Ectodermal cell (in vitro differentiated cells): ENCODE measurements around the gene CFAP58.

Experiments used
- H3K27ac ChIP-seq: 2 replicates; pipeline ENCODE4 v1.7.0; 2013; ENCODE audit warnings: mild to moderate bottlenecking, low read depth, low read length; ENCODE audit not compliant: insufficient read depth, poor library complexity, severe bottlenecking
- H3K27me3 ChIP-seq: 2 replicates; pipeline ENCODE4 v1.7.0; 2013; ENCODE audit warnings: mild to moderate bottlenecking, low read length; ENCODE audit not compliant: insufficient read depth, control insufficient read depth, poor library complexity, severe bottlenecking
- H3K36me3 ChIP-seq: one replicate; pipeline ENCODE4 v1.7.0; 2013; ENCODE audit warnings: low read length; ENCODE audit not compliant: control insufficient read depth, insufficient read depth
- H3K4me1 ChIP-seq: one replicate; pipeline ENCODE4 v1.7.0; 2013; ENCODE audit warnings: low read length; ENCODE audit not compliant: control insufficient read depth, insufficient read depth
- H3K4me3 ChIP-seq: 2 replicates; pipeline ENCODE4 v1.7.0; 2013; ENCODE audit warnings: low read depth, low read length, control low read depth; ENCODE audit not compliant: insufficient read depth
- H3K9me3 ChIP-seq: 2 replicates; pipeline ENCODE4 v1.7.0; 2013; ENCODE audit warnings: mild to moderate bottlenecking, low read length, moderate library complexity; ENCODE audit not compliant: control insufficient read depth
- WGBS, 2 experiments: methylation state at CpG; one replicate each; pipeline ENCODE4 v1.1.7; 2013; ENCODE audit warnings: missing lambda C conversion rate in 2 of 2; 5-methylcytosine and 5-hydroxymethylcytosine counted together

CFAP58 gene

GRCh38 chr10:104472957-104473745 lies 119.5 kb downstream of the CFAP58 start:
- Histone ChIP-seq H3K27me3 (no peaks in the 10 kb centered on the region), H3K36me3 (no peaks in the 10 kb centered on the region), H3K4me3 (no peak overlapping the region), H3K9me3 (no peaks in the 10 kb centered on the region), H3K27ac (no peak overlapping the region), H3K4me1 (no peaks in the 10 kb centered on the region)
- 89 to 93% methylated on average over 2 of the region's 2 CpGs for WGBS, 2 experiments

DNA sequence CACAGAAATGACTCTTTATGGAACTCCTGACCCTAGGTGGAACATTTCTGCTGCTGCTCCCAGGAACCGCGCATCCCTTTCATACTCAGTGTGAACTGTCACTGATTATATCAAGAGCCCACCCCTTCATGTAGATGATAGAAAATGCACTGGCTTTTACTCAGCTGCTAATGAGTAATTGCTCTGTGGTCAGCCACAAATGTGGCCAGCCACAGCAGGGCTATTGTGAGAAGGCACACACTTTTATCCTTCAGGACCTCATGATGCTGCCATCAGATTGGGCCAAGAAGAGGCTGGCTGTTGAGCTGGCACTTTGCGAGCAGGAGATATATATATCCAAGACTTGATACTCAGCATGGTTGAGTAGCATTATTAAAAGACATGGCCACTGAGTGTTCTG lies 124.7 kb downstream of the CFAP58 start:
- WGBS, 2 experiments = 95 to 98% methylated on average over 3 of the region's 3 CpGs

GRCh38 chr10:104479906-104480593 lies 126.4 kb downstream of the CFAP58 start:
- H3K4me1 ChIP-seq = no peaks in the 10 kb centered on the region
- WGBS, 2 experiments = 85 to 90% methylated on average over 5 of the region's 6 CpGs

More for the DNA sequence above, 124.7 kb downstream of the CFAP58 start:
- H3K36me3 ChIP-seq = no peaks in the 10 kb centered on the region
- H3K4me3 ChIP-seq = no peak overlapping the region
- no peaks in the 10 kb centered on the region for H3K4me1 ChIP-seq
- no peaks in the 10 kb centered on the region for H3K27me3 ChIP-seq
- H3K27ac ChIP-seq = no peak overlapping the region
- H3K9me3 ChIP-seq = no peaks in the 10 kb centered on the region

DNA sequence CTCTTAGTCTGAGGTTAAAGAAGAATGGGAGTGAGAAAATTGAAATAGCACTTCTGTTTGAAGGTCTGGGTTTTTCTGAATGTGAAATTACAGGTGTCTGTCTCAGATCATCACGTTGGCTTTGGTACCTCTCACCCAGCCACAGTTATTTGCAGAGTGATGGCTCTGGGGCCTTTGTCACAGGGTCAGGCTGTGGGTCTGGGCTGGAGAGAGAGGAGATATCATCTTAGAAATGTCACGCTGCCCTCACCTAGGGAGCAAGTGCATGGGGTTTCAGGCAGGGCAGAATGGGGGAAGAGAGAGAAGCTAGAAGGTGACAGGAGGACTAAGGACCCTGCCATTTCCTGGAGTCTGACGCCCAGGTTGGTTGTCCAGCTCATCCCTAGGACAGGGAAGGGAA lies 127.2 kb downstream of the CFAP58 start:
- Histone ChIP-seq H3K4me1 (no peaks in the 10 kb centered on the region), H3K27me3 (no peaks in the 10 kb centered on the region), H3K36me3 (no peaks in the 10 kb centered on the region), H3K4me3 (no peak overlapping the region), H3K9me3 (no peaks in the 10 kb centered on the region), H3K27ac (no peak overlapping the region)
- WGBS, 2 experiments = 91 to 93% methylated on average over 3 of the region's 3 CpGs

More at GRCh38 chr10:104479906-104480593, 126.4 kb downstream of the CFAP58 start:
- H3K36me3 ChIP-seq = no peaks in the 10 kb centered on the region
- no peak overlapping the region for H3K4me3 ChIP-seq
- no peaks in the 10 kb centered on the region for H3K27me3 ChIP-seq
- H3K27ac ChIP-seq = no peak overlapping the region
- H3K9me3 ChIP-seq = no peaks in the 10 kb centered on the region

DNA sequence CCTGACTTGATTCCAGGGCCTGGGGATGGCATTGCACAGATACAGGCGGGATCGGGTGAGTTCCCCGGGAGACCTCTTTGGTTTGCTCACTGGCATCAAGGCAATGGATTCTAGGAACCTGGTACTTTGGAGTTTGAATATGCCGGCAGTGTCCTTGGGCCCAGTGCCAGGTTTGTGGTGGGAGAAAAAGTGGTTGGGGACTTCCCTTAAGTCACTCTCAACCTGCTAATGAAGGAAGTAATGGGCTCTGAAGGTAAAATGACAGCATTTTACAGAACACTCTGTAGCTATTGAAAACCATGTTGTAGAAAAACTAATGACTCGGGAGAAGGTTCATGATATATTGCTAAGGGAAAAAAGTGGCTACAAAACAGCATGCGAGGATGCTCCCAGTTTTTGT lies 129.9 kb downstream of the CFAP58 start:
- Histone ChIP-seq H3K4me1 (peaks cover 12% of the 10 kb centered on the region), H3K9me3 (no peaks in the 10 kb centered on the region), H3K4me3 (no peak overlapping the region), H3K36me3 (no peaks in the 10 kb centered on the region), H3K27me3 (no peaks in the 10 kb centered on the region), H3K27ac (no peak overlapping the region)
- WGBS, 2 experiments = 90 to 93% methylated on average over 5 of the region's 6 CpGs

DNA sequence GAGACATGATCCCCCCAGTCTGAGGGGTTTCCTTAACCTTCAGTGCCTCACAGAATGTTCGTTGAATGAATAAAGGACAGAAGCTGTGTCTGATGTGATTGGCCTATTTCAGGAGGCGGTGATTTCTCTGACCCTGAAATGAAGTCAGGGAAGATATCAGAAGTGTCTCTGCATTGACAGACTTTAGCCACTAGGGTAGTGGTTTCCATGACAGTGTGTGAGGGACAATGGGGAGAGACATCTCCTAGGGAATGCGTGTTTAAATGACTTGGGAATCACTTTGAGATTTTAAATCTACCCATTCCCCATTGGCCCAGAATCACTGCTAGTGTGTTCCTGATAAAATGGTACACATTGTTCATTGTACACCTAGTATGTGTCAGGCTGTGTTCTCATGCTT lies 132.0 kb downstream of the CFAP58 start:
- no peaks in the 10 kb centered on the region for H3K9me3 ChIP-seq
- H3K27me3 ChIP-seq = no peaks in the 10 kb centered on the region
- no peak overlapping the region for H3K27ac ChIP-seq
- no peak overlapping the region for H3K4me3 ChIP-seq
- H3K36me3 ChIP-seq = no peaks in the 10 kb centered on the region
- 90 to 92% methylated on average over 3 of the region's 3 CpGs for WGBS, 2 experiments
- H3K4me1 ChIP-seq = peaks cover 12% of the 10 kb centered on the region

- H3K27me3 ChIP-seq = no peaks in the 10 kb centered on the region
- no peak overlapping the region for H3K27ac ChIP-seq
- H3K4me1 ChIP-seq = peaks cover 12% of the 10 kb centered on the region
- H3K36me3 ChIP-seq = no peaks in the 10 kb centered on the region
- WGBS, 2 experiments = 94 to 99% methylated on average over 1 of the region's 1 CpG
- H3K9me3 ChIP-seq = no peaks in the 10 kb centered on the region
- no peak overlapping the region for H3K4me3 ChIP-seq
Observed at GRCh38 chr10:104486803-104487202, 133.2 kb downstream of the CFAP58 start.

- peak overlapping the region; percentile 55 for H3K27ac ChIP-seq
- H3K9me3 ChIP-seq = no peaks in the 10 kb centered on the region
- H3K4me1 ChIP-seq = peaks cover 12% of the 10 kb centered on the region
- no peaks in the 10 kb centered on the region for H3K36me3 ChIP-seq
- WGBS, 2 experiments = 43 to 47% methylated on average over 7 of the region's 7 CpGs
- no peaks in the 10 kb centered on the region for H3K27me3 ChIP-seq
- H3K4me3 ChIP-seq = no peak overlapping the region
Observed at GRCh38 chr10:104487794-104488438, 134.3 kb downstream of the CFAP58 start.

DNA sequence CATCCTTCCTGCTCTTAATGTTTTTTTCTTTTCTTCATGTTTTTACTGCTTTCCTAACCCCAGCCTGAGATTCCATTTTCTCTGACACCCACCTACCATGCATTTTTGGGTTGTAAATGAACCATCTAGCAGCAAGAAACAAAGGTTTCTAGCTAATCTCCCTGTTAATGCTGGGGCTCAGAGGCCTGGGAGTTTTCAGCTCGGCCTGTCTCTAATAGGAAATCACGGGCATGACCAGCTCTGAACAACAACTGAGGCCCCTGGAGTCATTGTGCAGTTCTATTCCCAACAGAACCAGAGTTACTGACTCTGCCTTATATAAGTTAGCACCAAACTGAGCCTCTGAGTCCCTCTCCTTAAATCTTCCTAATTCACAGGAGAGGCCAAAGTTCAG lies 134.8 kb downstream of the CFAP58 start:
- H3K9me3 ChIP-seq = no peaks in the 10 kb centered on the region
- H3K4me1 ChIP-seq = peaks cover 12% of the 10 kb centered on the region
- no peaks in the 10 kb centered on the region for H3K36me3 ChIP-seq
- no peaks in the 10 kb centered on the region for H3K27me3 ChIP-seq
- 29 to 31% methylated on average over 2 of the region's 2 CpGs for WGBS, 2 experiments
- H3K4me3 ChIP-seq = no peak overlapping the region
- peak overlapping the region; percentile 55 for H3K27ac ChIP-seq

DNA sequence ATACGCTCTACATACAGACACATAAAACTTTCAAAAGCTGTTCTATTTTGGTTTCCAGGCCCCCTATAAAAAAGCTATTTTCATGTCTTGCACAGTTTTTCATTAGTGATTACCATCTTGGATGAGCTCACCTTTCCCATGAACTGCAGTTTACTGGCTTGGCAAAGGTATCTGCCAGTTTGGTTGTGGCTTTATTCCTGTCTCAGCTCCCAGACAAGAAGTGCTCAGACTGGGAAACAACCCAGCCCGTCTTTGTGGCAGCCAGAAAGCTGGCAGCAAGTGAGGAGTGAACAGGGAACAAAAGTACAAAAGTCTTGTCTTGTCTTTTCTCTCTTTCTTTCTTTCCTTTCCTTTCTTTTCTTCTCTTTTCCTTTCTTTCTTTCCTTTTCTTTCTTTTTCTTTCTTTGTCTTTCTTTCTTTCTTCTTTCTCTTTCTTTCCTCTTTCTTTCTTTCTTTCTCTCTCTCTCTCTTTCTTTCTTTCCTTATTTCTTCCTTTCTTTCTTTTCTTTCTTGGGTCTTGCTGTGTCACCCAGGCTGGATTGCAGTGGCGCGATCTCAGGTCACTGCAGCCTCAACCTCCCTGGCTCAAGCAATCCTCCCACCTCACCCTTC lies 138.8 kb downstream of the CFAP58 start:
- WGBS, 2 experiments = 87 to 90% methylated on average over 4 of the region's 4 CpGs
- H3K9me3 ChIP-seq = no peaks in the 10 kb centered on the region
- no peak overlapping the region for H3K27ac ChIP-seq
- H3K4me1 ChIP-seq = peaks cover 10% of the 10 kb centered on the region
- H3K27me3 ChIP-seq = no peaks in the 10 kb centered on the region
- H3K36me3 ChIP-seq = no peaks in the 10 kb centered on the region
- H3K4me3 ChIP-seq = no peak overlapping the region
